CD4-positive, alpha-beta T cell treated with Interleukin-15 for 1 hour (primary cell): ENCODE results near the gene MCUB.

ENCODE experiments used
- DNase-seq: peaks from one replicate; pipeline ENCODE4 v3.0.0-alpha.2; 2020

The MCUB gene

DNA sequence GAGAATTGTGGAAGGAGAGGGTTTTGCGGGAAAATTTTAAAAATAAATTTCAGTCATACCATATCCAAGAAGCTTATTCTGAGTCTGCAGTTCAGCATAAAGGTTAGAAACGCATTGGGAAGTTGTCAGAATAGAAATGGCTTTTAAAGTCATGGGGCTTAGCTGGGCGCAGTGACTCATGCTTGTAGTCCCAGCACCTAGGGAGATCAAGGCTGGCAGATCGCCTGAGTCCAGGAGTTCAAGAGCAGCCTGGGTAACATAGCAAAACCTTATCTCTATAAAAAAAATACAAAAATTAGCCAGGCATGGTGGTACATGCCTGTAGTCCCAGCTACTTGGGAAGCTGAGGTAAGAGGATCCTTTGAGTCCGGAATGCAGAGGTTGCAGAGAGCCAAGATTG is 173.7 kb downstream of the MCUB start:
- DNase-seq, result no peak

DNA sequence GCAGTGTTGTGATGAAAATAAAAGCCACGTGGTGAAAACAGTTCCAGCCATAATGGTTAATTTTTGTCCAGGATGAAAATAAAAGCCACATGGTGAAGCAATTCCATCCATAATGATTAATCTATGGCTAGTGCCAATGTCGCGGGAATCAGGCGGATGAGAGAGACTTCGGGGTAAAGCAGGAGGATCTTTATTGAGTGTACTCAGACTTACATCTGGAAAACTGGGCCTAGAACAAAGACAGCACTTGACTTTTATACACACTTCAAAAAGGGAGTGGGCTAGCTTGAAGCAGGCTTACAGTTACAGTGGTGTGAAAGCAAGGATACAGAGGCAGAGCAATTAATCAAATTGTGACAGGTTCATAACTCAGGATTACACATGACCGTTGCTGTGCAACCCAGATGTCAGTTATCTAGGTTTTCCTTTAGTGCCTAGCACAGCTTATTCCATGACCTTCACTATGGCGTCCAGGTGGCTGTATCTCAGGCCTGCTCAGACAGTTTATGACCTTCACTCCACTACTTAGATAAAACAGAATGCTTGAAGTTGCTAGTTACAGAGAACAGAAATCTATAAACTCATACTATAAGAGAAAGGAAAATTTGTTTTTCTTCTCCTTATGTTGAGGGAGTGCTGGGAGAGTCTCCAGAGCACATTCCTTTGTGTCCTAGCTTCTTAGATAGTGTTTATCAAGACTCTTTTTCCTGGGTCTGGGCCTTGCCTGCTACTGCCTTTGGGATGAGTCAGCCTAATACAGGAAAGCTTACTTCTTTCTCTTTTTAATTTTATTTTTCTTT is 175.7 kb downstream of the MCUB start:
- DNase-seq, result no peak
